ENCODE results near the gene INPP5A. TPM values are rescaled to one million over a fixed set of nuclear protein-coding genes. Genes with fewer than 3 reads are reported as not detected.

INPP5A gene
- total and polyA plus RNA-seq, 2 of the 13 experiments (the other 11 are each of a cell fraction or from before 2014, with no cell fraction given): 17.5 to 37.9 TPM

- no peak for FAIRE-seq
- no peak for TF ChIP-seq ELF4 (CRISPR knock-in tag; IDR thresholded peaks at IDR 0.05; ENCODE audit: borderline replicate concordance)
- TF ChIP-seq, protein P1, sequence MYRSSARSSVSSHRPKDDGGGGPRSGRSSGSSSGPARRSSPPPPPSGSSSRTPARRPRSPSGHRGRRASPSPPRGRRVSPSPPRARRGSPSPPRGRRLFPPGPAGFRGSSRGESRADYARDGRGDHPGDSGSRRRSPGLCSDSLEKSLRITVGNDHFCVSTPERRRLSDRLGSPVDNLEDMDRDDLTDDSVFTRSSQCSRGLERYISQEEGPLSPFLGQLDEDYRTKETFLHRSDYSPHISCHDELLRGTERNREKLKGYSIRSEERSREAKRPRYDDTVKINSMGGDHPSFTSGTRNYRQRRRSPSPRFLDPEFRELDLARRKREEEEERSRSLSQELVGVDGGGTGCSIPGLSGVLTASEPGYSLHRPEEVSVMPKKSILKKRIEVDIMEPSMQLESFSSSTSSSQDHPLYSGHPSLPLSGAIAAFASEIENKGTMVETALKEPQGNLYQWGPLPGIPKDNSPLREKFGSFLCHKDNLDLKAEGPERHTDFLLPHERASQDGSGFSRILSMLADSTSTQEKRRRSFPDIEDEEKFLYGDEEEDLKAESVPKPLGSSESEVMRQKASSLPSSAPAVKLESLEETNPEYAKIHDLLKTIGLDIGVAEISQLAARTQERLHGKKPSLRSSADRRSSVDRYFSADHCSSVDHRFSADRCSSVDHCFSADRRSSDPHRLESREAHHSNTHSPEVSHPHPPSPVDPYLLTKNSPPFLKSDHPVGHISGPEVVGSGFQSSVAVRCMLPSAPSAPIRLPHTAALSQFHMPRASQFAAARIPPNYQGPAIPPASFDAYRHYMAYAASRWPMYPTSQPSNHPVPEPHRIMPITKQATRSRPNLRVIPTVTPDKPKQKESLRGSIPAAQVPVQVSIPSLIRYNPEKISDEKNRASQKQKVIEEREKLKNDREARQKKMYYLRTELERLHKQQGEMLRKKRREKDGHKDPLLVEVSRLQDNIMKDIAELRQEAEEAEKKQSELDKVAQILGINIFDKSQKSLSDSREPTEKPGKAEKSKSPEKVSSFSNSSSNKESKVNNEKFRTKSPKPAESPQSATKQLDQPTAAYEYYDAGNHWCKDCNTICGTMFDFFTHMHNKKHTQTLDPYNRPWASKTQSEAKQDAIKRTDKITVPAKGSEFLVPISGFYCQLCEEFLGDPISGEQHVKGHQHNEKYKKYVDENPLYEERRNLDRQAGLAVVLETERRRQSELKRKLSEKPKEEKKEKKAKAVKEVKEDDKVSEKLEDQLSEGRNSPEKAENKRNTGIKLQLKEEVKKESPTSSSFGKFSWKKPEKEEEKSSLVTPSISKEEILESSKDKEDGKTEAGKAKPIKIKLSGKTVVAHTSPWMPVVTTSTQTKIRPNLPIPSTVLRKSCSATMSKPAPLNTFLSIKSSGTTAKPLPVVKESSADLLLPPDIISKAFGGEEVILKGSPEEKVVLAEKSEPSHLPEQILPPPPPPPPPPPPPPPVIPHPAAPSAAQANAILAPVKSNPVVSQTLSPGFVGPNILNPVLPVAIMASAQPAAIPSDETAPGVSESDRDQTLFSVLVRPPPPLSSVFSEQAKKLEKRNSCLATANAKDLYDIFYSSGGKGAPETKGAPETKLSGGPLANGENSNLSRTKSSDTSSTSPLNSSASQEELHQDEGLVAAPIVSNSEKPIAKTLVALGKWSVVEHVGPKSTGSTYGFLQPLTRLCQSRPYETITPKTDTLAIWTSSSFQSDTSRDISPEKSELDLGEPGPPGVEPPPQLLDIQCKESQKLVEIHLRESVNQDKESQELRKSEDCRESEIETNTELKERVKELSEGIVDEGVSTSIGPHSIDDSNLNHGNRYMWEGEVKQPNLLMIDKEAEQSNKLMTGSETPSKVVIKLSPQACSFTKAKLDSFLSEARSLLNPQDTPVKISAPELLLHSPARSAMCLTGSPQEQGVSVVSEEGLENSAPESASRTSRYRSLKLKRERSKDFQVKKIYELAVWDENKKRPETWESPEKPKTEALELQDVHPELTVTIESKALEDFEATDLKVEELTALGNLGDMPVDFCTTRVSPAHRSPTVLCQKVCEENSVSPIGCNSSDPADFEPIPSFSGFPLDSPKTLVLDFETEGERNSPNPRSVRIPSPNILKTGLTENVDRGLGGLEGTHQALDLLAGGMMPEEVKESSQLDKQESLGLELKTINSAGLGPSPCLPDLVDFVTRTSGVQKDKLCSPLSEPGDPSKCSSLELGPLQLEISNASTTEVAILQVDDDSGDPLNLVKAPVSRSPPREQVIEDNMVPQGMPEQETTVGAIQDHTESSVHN (CRISPR knock-in tag; IDR thresholded peaks at IDR 0.05): no peak
- no peak for TF ChIP-seq SMARCC2 (IDR thresholded peaks at IDR 0.05)
- no peak for TF ChIP-seq MTF2 (CRISPR knock-in tag; IDR thresholded peaks at IDR 0.05; ENCODE audit: borderline replicate concordance)
- no peak for TF ChIP-seq POLR2AphosphoS5 (IDR thresholded peaks at IDR 0.05; ENCODE audit: low read depth, low read length)
- TF ChIP-seq ZNF296 (CRISPR knock-in tag; conservative IDR thresholded peaks at IDR 0.05): no peak
- no peak for TF ChIP-seq PHF8 (CRISPR knock-in tag; IDR thresholded peaks at IDR 0.05)
- no peak for TF ChIP-seq CBFB (CRISPR knock-in tag; IDR thresholded peaks at IDR 0.05)
- TF ChIP-seq THYN1 (CRISPR knock-in tag; IDR thresholded peaks at IDR 0.05; ENCODE audit: borderline replicate concordance, low read depth): no peak
- TF ChIP-seq ZNF570 (CRISPR knock-in tag; IDR thresholded peaks at IDR 0.05; ENCODE audit: borderline replicate concordance): no peak
- TF ChIP-seq SMYD3 (CRISPR knock-in tag; IDR thresholded peaks at IDR 0.05): no peak
- TF ChIP-seq TCF12 (IDR thresholded peaks at IDR 0.05): no peak
- TF ChIP-seq TCF12 (CRISPR knock-in tag; IDR thresholded peaks at IDR 0.05): no peak
- no peak for TF ChIP-seq ZNF543 (CRISPR knock-in tag; IDR thresholded peaks at IDR 0.05)
- no peak for TF ChIP-seq ZNF44 (CRISPR knock-in tag; IDR thresholded peaks at IDR 0.05)
- no peak for TF ChIP-seq EHMT2 (IDR thresholded peaks at IDR 0.05; ENCODE audit: borderline replicate concordance, low read depth, low read length)
- no peak for TF ChIP-seq ZSCAN29 (CRISPR knock-in tag; conservative IDR thresholded peaks at IDR 0.05)
- TF ChIP-seq ZBTB42 (CRISPR knock-in tag; IDR thresholded peaks at IDR 0.05): no peak
- no peak for TF ChIP-seq U2AF2 (IDR thresholded peaks at IDR 0.05; ENCODE audit: low read depth, low read length)
These were observed 33.8 kb upstream of the INPP5A start for GRCh38 chr10:132503581-132504421.

More at GRCh38 chr10:132503581-132504421, 33.8 kb upstream of the INPP5A start:
- 0 out of 2 replicates have a peak, but pooled peaks cover 5% of the 10 kb centered on the region for H4K20me1 ChIP-seq (ENCODE audit: insufficient read depth, low read length)
- H3K9me3 ChIP-seq (ENCODE audit: low read length): no peaks in the 10 kb centered on the region
- no peaks in the 10 kb centered on the region for H3K79me2 ChIP-seq (ENCODE audit: insufficient read depth, low read length)
- no peaks in the 10 kb centered on the region for H3K36me3 ChIP-seq (replicated peaks in 1 of 2; ENCODE audit: control insufficient read depth in 1 of 2, insufficient read depth in 2 of 2, low read length in 2 of 2)
- no peak overlapping the region for H3K27ac ChIP-seq (ENCODE audit: extremely low read length, insufficient read depth, low read length)
- H3K4me3 ChIP-seq (replicated peaks in 1 of 3; ENCODE audit: insufficient read depth in 1 of 3, low read depth in 2 of 3, low read length in 3 of 3): no peak overlapping the region
- intact Hi-C loops (cut with micrococcal nuclease; ENCODE audit: unreplicated experiment) (no loop called here), in situ Hi-C loops (cut with HindIII; ENCODE audit: extremely low pct_ligation_motif_present, low pct_unique_long_range_greater_than_20kb) (no loop called here)
- DNase-seq (ENCODE audit: low spot score) (no peak), ATAC-seq (no peak)
- POLR2A ChIA-PET: no interaction called here
- CTCF ChIA-PET (ENCODE audit: low intra/inter-chr PET ratio, low total read pairs): no interaction called here
- no peak overlapping the region for H3K4me2 ChIP-seq (ENCODE audit: low read depth, low read length)
- peaks cover 9 to 62% of the 10 kb centered on the region in 2 experiments; a peak in 3 of 5 replicates for H3K27me3 ChIP-seq (ENCODE audit: control insufficient read depth in 1 of 2, insufficient read depth in 2 of 2, low read length in 2 of 2)
- BruUV-seq (replicated peaks): no TSS peak
- H3K4me1 ChIP-seq (ENCODE audit: insufficient read depth, low read length): no peaks in the 10 kb centered on the region
- WGBS (ENCODE audit: low lambda C conversion rate): 41% methylated on average over 5 of the region's 15 CpGs
- no peak overlapping the region for H3K9ac ChIP-seq (ENCODE audit: insufficient read depth, low read depth, low read length)
- no peak overlapping the region for H2AFZ ChIP-seq (ENCODE audit: low read length)

Data from HepG2 (cell line).